ENCODE results near the gene TMEM138. TPM values are rescaled to one million over a fixed set of nuclear protein-coding genes. Genes with fewer than 3 reads are reported as not detected.

TMEM138 gene
- total and polyA plus RNA-seq, 7 donors = 12.9 to 37.0 (median 25.2) TPM

GRCh38 chr11:61345170-61345610 is 17.0 kb upstream of the TMEM138 start:
- H3K27me3 ChIP-seq (ENCODE audit: insufficient read depth in 3 of 3, low read length in 2 of 3) = no peaks in the 10 kb centered on the region
- ATAC-seq (no peak), DNase-seq (no peak)
- H3K4me1 ChIP-seq = no peaks in the 10 kb centered on the region
- H3K4me3 ChIP-seq = no peak overlapping the region
- intact Hi-C loops (cut with DNase I) = no loop called here
- H3K27ac ChIP-seq = no peak overlapping the region
- TF ChIP-seq CTCF (IDR thresholded peaks at IDR 0.05) = no peak
- H3K9me3 ChIP-seq = no peaks in the 10 kb centered on the region
- 27 to 47% (median 42%) methylated on average over 4 of the region's 4 CpGs for WGBS, 3 donors
- peaks cover 0 to 74% of the 10 kb centered on the region in 2 donors for H3K36me3 ChIP-seq (ENCODE audit: insufficient read depth in 1 of 2, low read depth in 1 of 2)

GRCh38 chr11:61345954-61346843 is 16.0 kb upstream of the TMEM138 start:
- ATAC-seq (no peak), DNase-seq (no peak)
- Histone ChIP-seq H3K36me3 (ENCODE audit: insufficient read depth in 1 of 2, low read depth in 1 of 2) (peaks cover 0 to 83% of the 10 kb centered on the region in 2 donors), H3K4me3 (no peak overlapping the region), H3K4me1 (no peaks in the 10 kb centered on the region), H3K27me3 (ENCODE audit: insufficient read depth in 3 of 3, low read length in 2 of 3) (no peaks in the 10 kb centered on the region), H3K27ac (no peak overlapping the region), H3K9me3 (no peaks in the 10 kb centered on the region)
- intact Hi-C loops (cut with DNase I) = no loop called here
- TF ChIP-seq CTCF (IDR thresholded peaks at IDR 0.05) = no peak
- WGBS, 3 donors = 76 to 82% (median 77%) methylated on average over 14 of the region's 14 CpGs

- WGBS, 3 donors = 71 to 77% (median 73%) methylated on average over 11 of the region's 11 CpGs
- no peak overlapping the region for H3K4me3 ChIP-seq
- DNase-seq = no peak
- TF ChIP-seq CTCF (IDR thresholded peaks at IDR 0.05) = no peak
- ATAC-seq = peak in 2 of 4 donors; percentile 26 to 31
- no peaks in the 10 kb centered on the region for H3K27me3 ChIP-seq (ENCODE audit: insufficient read depth in 3 of 3, low read length in 2 of 3)
- intact Hi-C loops (cut with DNase I) = no loop called here
- no peaks in the 10 kb centered on the region for H3K4me1 ChIP-seq
- H3K36me3 ChIP-seq (ENCODE audit: insufficient read depth in 1 of 2, low read depth in 1 of 2) = peaks cover 0 to 86% of the 10 kb centered on the region in 2 donors
- H3K9me3 ChIP-seq = no peaks in the 10 kb centered on the region
- no peak overlapping the region for H3K27ac ChIP-seq
Observed at GRCh38 chr11:61347916-61348461, 14.2 kb upstream of the TMEM138 start.

GRCh38 chr11:61349189-61349751 is 12.9 kb upstream of the TMEM138 start:
- peak in 1 of 2 donors; percentile 42 for DNase-seq
- Histone ChIP-seq H3K9me3 (no peaks in the 10 kb centered on the region), H3K36me3 (ENCODE audit: insufficient read depth in 1 of 2, low read depth in 1 of 2) (peaks cover 0 to 92% of the 10 kb centered on the region in 2 donors), H3K4me3 (no peak overlapping the region), H3K27ac (no peak overlapping the region), H3K4me1 (no peaks in the 10 kb centered on the region), H3K27me3 (ENCODE audit: insufficient read depth in 3 of 3, low read length in 2 of 3) (no peaks in the 10 kb centered on the region)
- WGBS, 3 donors = 84 to 88% (median 85%) methylated on average over 12 of the region's 12 CpGs
- TF ChIP-seq CTCF (IDR thresholded peaks at IDR 0.05) = no peak
- intact Hi-C loops (cut with DNase I) = no loop called here
- peak; percentile 27 to 71 (median 38) for ATAC-seq
